Activated T-cell treated with anti-CD3 and anti-CD28 coated beads, Interleukin-2, amount 50 U/mL, for 24 hours (primary cell): Measurements from ENCODE around the gene CLDN20.
"Not testable (repeated sequence)": the region's sequence is repeated elsewhere in the genome, so short reads cannot be mapped to it uniquely, and the experiment has no call there.

ENCODE experiments used
- DNase-seq: peaks from one replicate; pipeline ENCODE4 v3.0.0-alpha.2; 2020
- H3K27ac Mint-ChIP-seq: 2 replicates; pipeline ENCODE4 v1.8.0; 2020; ENCODE audit warnings: mild to moderate bottlenecking, mixed read lengths
- H3K27me3 Mint-ChIP-seq: 2 replicates; pipeline ENCODE4 v1.8.0; 2020; ENCODE audit warnings: mixed read lengths
- H3K36me3 Mint-ChIP-seq: 2 replicates; pipeline ENCODE4 v1.8.0; 2020; ENCODE audit warnings: low read depth, mixed read lengths
- H3K4me1 Mint-ChIP-seq: 2 replicates; pipeline ENCODE4 v1.8.0; 2020; ENCODE audit warnings: low read depth, mixed read lengths
- H3K4me3 Mint-ChIP-seq: 2 replicates; pipeline ENCODE4 v1.8.0; 2020; ENCODE audit warnings: mild to moderate bottlenecking, moderate library complexity, mixed read lengths
- H3K9me3 Mint-ChIP-seq: 2 replicates; pipeline ENCODE4 v1.8.0; 2020; ENCODE audit warnings: mixed read lengths

Gene CLDN20

GRCh38 chr6:155253337-155253736, 10.5 kb upstream of the CLDN20 start:
- H3K9me3 Mint-ChIP-seq = no peaks in the 10 kb centered on the region
- peaks cover 99% of the 10 kb centered on the region for H3K36me3 Mint-ChIP-seq
- no peak for DNase-seq
- H3K4me3 Mint-ChIP-seq = no peak overlapping the region
- peaks cover 4% of the 10 kb centered on the region for H3K4me1 Mint-ChIP-seq
- H3K27ac Mint-ChIP-seq = peak overlapping the region; percentile 85
- H3K27me3 Mint-ChIP-seq = no peaks in the 10 kb centered on the region

GRCh38 chr6:155254139-155254538, 9.7 kb upstream of the CLDN20 start:
- Mint-ChIP-seq H3K9me3 (no peaks in the 10 kb centered on the region), H3K27me3 (no peaks in the 10 kb centered on the region), H3K4me1 (peaks cover 4% of the 10 kb centered on the region), H3K4me3 (no peak overlapping the region), H3K27ac (peak overlapping the region; percentile 85), H3K36me3 (peaks cover 99% of the 10 kb centered on the region)
- no peak for DNase-seq

- Mint-ChIP-seq H3K27me3 (no peaks in the 10 kb centered on the region), H3K4me1 (peaks cover 15% of the 10 kb centered on the region), H3K9me3 (no peaks in the 10 kb centered on the region), H3K4me3 (no peak overlapping the region), H3K27ac (no peak overlapping the region), H3K36me3 (peaks cover 99% of the 10 kb centered on the region)
- DNase-seq = no peak
These were observed 7.6 kb upstream of the CLDN20 start for GRCh38 chr6:155256122-155256795.

- Mint-ChIP-seq H3K27ac (no peak overlapping the region), H3K36me3 (peaks cover 99% of the 10 kb centered on the region), H3K4me3 (no peak overlapping the region), H3K27me3 (no peaks in the 10 kb centered on the region), H3K9me3 (no peaks in the 10 kb centered on the region), H3K4me1 (peaks cover 21% of the 10 kb centered on the region)
- no peak for DNase-seq
These were observed 6.0 kb upstream of the CLDN20 start for GRCh38 chr6:155257796-155258195.

GRCh38 chr6:155259204-155259603, 4.6 kb upstream of the CLDN20 start:
- H3K9me3 Mint-ChIP-seq = no peaks in the 10 kb centered on the region
- H3K36me3 Mint-ChIP-seq = peaks cover 95% of the 10 kb centered on the region
- no peaks in the 10 kb centered on the region for H3K27me3 Mint-ChIP-seq
- H3K4me1 Mint-ChIP-seq = peaks cover 21% of the 10 kb centered on the region
- no peak for DNase-seq
- peak overlapping the region; percentile 41 for H3K27ac Mint-ChIP-seq
- H3K4me3 Mint-ChIP-seq = no peak overlapping the region

GRCh38 chr6:155259897-155260296, 3.9 kb upstream of the CLDN20 start:
- no peaks in the 10 kb centered on the region for H3K9me3 Mint-ChIP-seq
- peaks cover 20% of the 10 kb centered on the region for H3K4me1 Mint-ChIP-seq
- no peak overlapping the region for H3K4me3 Mint-ChIP-seq
- no peaks in the 10 kb centered on the region for H3K27me3 Mint-ChIP-seq
- DNase-seq = no peak
- H3K27ac Mint-ChIP-seq = peak overlapping the region; percentile 41
- H3K36me3 Mint-ChIP-seq = peaks cover 95% of the 10 kb centered on the region

GRCh38 chr6:155260686-155261085, 3.1 kb upstream of the CLDN20 start:
- H3K27me3 Mint-ChIP-seq = no peaks in the 10 kb centered on the region
- no peak overlapping the region for H3K4me3 Mint-ChIP-seq
- no peak for DNase-seq
- H3K27ac Mint-ChIP-seq = peak overlapping the region; percentile 66
- peaks cover 93% of the 10 kb centered on the region for H3K36me3 Mint-ChIP-seq
- peaks cover 20% of the 10 kb centered on the region for H3K4me1 Mint-ChIP-seq
- H3K9me3 Mint-ChIP-seq = no peaks in the 10 kb centered on the region

- Mint-ChIP-seq H3K9me3 (no peaks in the 10 kb centered on the region), H3K27ac (peak overlapping the region; percentile 66), H3K27me3 (no peaks in the 10 kb centered on the region), H3K4me3 (no peak overlapping the region), H3K4me1 (peaks cover 20% of the 10 kb centered on the region), H3K36me3 (peaks cover 93% of the 10 kb centered on the region)
- no peak for DNase-seq
These were observed 2.5 kb upstream of the CLDN20 start for GRCh38 chr6:155261111-155261900.

GRCh38 chr6:155262655-155263054, 1.2 kb upstream of the CLDN20 start:
- no peak for DNase-seq
- H3K4me3 Mint-ChIP-seq = no peak overlapping the region
- peaks cover 20% of the 10 kb centered on the region for H3K4me1 Mint-ChIP-seq
- peak overlapping the region; percentile 57 for H3K27ac Mint-ChIP-seq
- H3K9me3 Mint-ChIP-seq = no peaks in the 10 kb centered on the region
- peaks cover 92% of the 10 kb centered on the region for H3K36me3 Mint-ChIP-seq
- H3K27me3 Mint-ChIP-seq = no peaks in the 10 kb centered on the region

- no peaks in the 10 kb centered on the region for H3K9me3 Mint-ChIP-seq
- H3K4me1 Mint-ChIP-seq = peaks cover 25% of the 10 kb centered on the region
- H3K36me3 Mint-ChIP-seq = peaks cover 85% of the 10 kb centered on the region
- no peak overlapping the region for H3K27ac Mint-ChIP-seq
- H3K27me3 Mint-ChIP-seq = no peaks in the 10 kb centered on the region
- no peak for DNase-seq
- H3K4me3 Mint-ChIP-seq = no peak overlapping the region
These were observed 994 bp downstream of the CLDN20 start for GRCh38 chr6:155264693-155265320.

- Mint-ChIP-seq H3K27me3 (no peaks in the 10 kb centered on the region), H3K27ac (no peak overlapping the region), H3K4me1 (peaks cover 21% of the 10 kb centered on the region), H3K36me3 (peaks cover 84% of the 10 kb centered on the region), H3K9me3 (no peaks in the 10 kb centered on the region), H3K4me3 (no peak overlapping the region)
- no peak for DNase-seq
These were observed 2.2 kb downstream of the CLDN20 start for GRCh38 chr6:155265843-155266535.

- Mint-ChIP-seq H3K27me3 (no peaks in the 10 kb centered on the region), H3K9me3 (no peaks in the 10 kb centered on the region), H3K4me1 (peaks cover 12% of the 10 kb centered on the region), H3K4me3 (no peak overlapping the region), H3K36me3 (peaks cover 75% of the 10 kb centered on the region), H3K27ac (no peak overlapping the region)
- no peak for DNase-seq
These were observed 3.6 kb downstream of the CLDN20 start for GRCh38 chr6:155267411-155267810.

GRCh38 chr6:155268088-155268867, 4.5 kb downstream of the CLDN20 start:
- not testable (repeated sequence) for H3K27ac Mint-ChIP-seq, H3K27me3 Mint-ChIP-seq, H3K4me3 Mint-ChIP-seq, H3K9me3 Mint-ChIP-seq, DNase-seq
- peaks cover 14% of the 10 kb centered on the region for H3K4me1 Mint-ChIP-seq
- H3K36me3 Mint-ChIP-seq = peaks cover 78% of the 10 kb centered on the region

- H3K36me3 Mint-ChIP-seq = peaks cover 73% of the 10 kb centered on the region
- H3K4me1 Mint-ChIP-seq = peaks cover 18% of the 10 kb centered on the region
- H3K27ac Mint-ChIP-seq = peak overlapping the region; percentile 5
- no peaks in the 10 kb centered on the region for H3K27me3 Mint-ChIP-seq
- no peaks in the 10 kb centered on the region for H3K9me3 Mint-ChIP-seq
- no peak overlapping the region for H3K4me3 Mint-ChIP-seq
- no peak for DNase-seq
These were observed 6.0 kb downstream of the CLDN20 start for GRCh38 chr6:155269765-155270164.
